ENCODE data around the gene RBMS3.

Gene RBMS3

GRCh38 chr3:29889215-29889614 lies 608.3 kb downstream of the RBMS3 start:
- no peak for DNase-seq (ENCODE audit: low read depth)

- DNase-seq (ENCODE audit: low read depth), result no peak
These were observed 609.9 kb downstream of the RBMS3 start for GRCh38 chr3:29890801-29891200.

GRCh38 chr3:29892976-29893554 lies 612.2 kb downstream of the RBMS3 start:
- DNase-seq (ENCODE audit: low read depth), result no peak

GRCh38 chr3:29896856-29897255 lies 616.0 kb downstream of the RBMS3 start:
- no peak for DNase-seq (ENCODE audit: low read depth)

GRCh38 chr3:29898171-29898965 lies 617.5 kb downstream of the RBMS3 start:
- DNase-seq (ENCODE audit: low read depth), result no peak

- no peak for DNase-seq (ENCODE audit: low read depth)
These were observed 618.1 kb downstream of the RBMS3 start for GRCh38 chr3:29899021-29899420.

GRCh38 chr3:29901097-29901496 lies 620.2 kb downstream of the RBMS3 start:
- DNase-seq (ENCODE audit: low read depth), result no peak

- DNase-seq (ENCODE audit: low read depth), result no peak
These were observed 622.7 kb downstream of the RBMS3 start for GRCh38 chr3:29903600-29903999.

- DNase-seq (ENCODE audit: low read depth), result no peak
These were observed 626.0 kb downstream of the RBMS3 start for GRCh38 chr3:29906906-29907305.

GRCh38 chr3:29912600-29913288 lies 631.9 kb downstream of the RBMS3 start:
- no peak for DNase-seq (ENCODE audit: low read depth)

GRCh38 chr3:29914861-29915524 lies 634.1 kb downstream of the RBMS3 start:
- no peak for DNase-seq (ENCODE audit: low read depth)

- no peak for DNase-seq (ENCODE audit: low read depth)
These were observed 638.7 kb downstream of the RBMS3 start for GRCh38 chr3:29919571-29919970.

- no peak for DNase-seq (ENCODE audit: low read depth)
These were observed 642.3 kb downstream of the RBMS3 start for GRCh38 chr3:29922992-29923746.

- no peak for DNase-seq (ENCODE audit: low read depth)
These were observed 644.1 kb downstream of the RBMS3 start for GRCh38 chr3:29924783-29925561.

- no peak for DNase-seq (ENCODE audit: low read depth)
These were observed 645.5 kb downstream of the RBMS3 start for GRCh38 chr3:29926378-29926777.

GRCh38 chr3:29932696-29933325 lies 651.9 kb downstream of the RBMS3 start:
- DNase-seq (ENCODE audit: low read depth), result no peak

GRCh38 chr3:29933802-29934490 lies 653.1 kb downstream of the RBMS3 start:
- DNase-seq (ENCODE audit: low read depth), result no peak

- no peak for DNase-seq (ENCODE audit: low read depth)
These were observed 653.9 kb downstream of the RBMS3 start for GRCh38 chr3:29934751-29935150.

- DNase-seq (ENCODE audit: low read depth), result no peak
These were observed 655.2 kb downstream of the RBMS3 start for GRCh38 chr3:29936054-29936453.

GRCh38 chr3:29936766-29937165 lies 655.9 kb downstream of the RBMS3 start:
- DNase-seq (ENCODE audit: low read depth), result no peak

All from stimulated activated CD8-positive, alpha-beta memory T cell treated with anti-CD3 and anti-CD28 coated beads, Interleukin-15, amount 100 ng/mL, for 24 hours (primary cell).